SK-N-SH (cell line): Measurements from ENCODE around the gene BSPRY. TPM values are rescaled to one million over a fixed set of nuclear protein-coding genes. Genes with fewer than 3 reads are reported as not detected.
A peak's percentile ranks its signal among the peaks of the same experiment; 100 is the strongest.

Source experiments
- CTCF ChIA-PET: fragments of 300-600, 350-600 bp; formaldehyde crosslinking; extraction: SDS; loops from one replicate; lab custom pipeline; 2021; lab: Yijun Ruan, JAX
- POLR2A ChIA-PET: fragments of 350-600 bp; sonication (Branson Sonifier 250); formaldehyde crosslinking; extraction: SDS; loops from one replicate; lab custom pipeline; 2020; ENCODE audit warnings: antibody characterized with exemption, inconsistent platforms; lab: Yijun Ruan, JAX
- DNase-seq: peaks from one replicate; pipeline ENCODE4 v3.0.0; 2012
- H2AFZ ChIP-seq: fragments of 200-600 bp; sonication (generic); 2 replicates; pipeline ENCODE4 v1.8.1; 2016; ENCODE audit warnings: antibody characterized with exemption, mild to moderate bottlenecking, low read depth
- H3F3A ChIP-seq: fragments of 200-600 bp; sonication (generic); replicated peaks from 2 replicates; pipeline ENCODE3; 2016; ENCODE audit warnings: antibody characterized with exemption, mild to moderate bottlenecking; ENCODE audit not compliant: insufficient read depth
- H3K27ac ChIP-seq, 2 experiments: fragments of 200-500 bp in 1 of 2; fragments of 200-600 bp in 1 of 2; sonication (Bioruptor generic) in 1 of 2; sonication (generic), shearing (Covaris generic) in 1 of 2; 2 replicates each; pipeline versions ENCODE4 v1.5.1 to v1.6.1; 2014 to 2016; ENCODE audit warnings: low read depth in 2 of 2, inconsistent platforms in 1 of 2, low read length in 1 of 2, mild to moderate bottlenecking in 1 of 2, mixed read lengths in 1 of 2
- H3K27me3 ChIP-seq: fragments of 200-600 bp; sonication (generic), shearing (Covaris generic); 2 replicates; pipeline ENCODE4 v1.6.1; 2016; ENCODE audit warnings: mixed run types; ENCODE audit not compliant: insufficient read depth
- H3K36me3 ChIP-seq, 2 experiments: fragments of 200-500 bp in 1 of 2; fragments of 200-600 bp in 1 of 2; sonication (Bioruptor generic) in 1 of 2; sonication (generic) in 1 of 2; replicated peaks in 1 of 2; 2 replicates each; pipeline versions ENCODE3 to v1.5.1; 2014 to 2016; ENCODE audit warnings: low read length in 1 of 2, mild to moderate bottlenecking in 1 of 2; ENCODE audit not compliant: insufficient read depth in 2 of 2, control insufficient read depth in 1 of 2
- H3K4me1 ChIP-seq, 2 experiments: fragments of 200-500 bp in 1 of 2; fragments of 200-600 bp in 1 of 2; sonication (Bioruptor generic) in 1 of 2; sonication (generic), shearing (Covaris generic) in 1 of 2; 2 replicates each; pipeline versions ENCODE4 v1.5.1 to v1.6.1; 2014 to 2016; ENCODE audit warnings: low read depth in 1 of 2, low read length in 1 of 2, mixed run types in 1 of 2; ENCODE audit not compliant: insufficient read depth in 2 of 2, control insufficient read depth in 1 of 2
- H3K4me2 ChIP-seq: fragments of 200-600 bp; sonication (generic), shearing (Covaris generic); 2 replicates; pipeline ENCODE4 v1.6.1; 2017; ENCODE audit warnings: mixed run types
- H3K4me3 ChIP-seq, 2 experiments: fragments of 200-500 bp in 1 of 2; fragments of 200-600 bp in 1 of 2; sonication (Bioruptor generic) in 1 of 2; sonication (generic), shearing (Covaris generic) in 1 of 2; 2 replicates each; pipeline versions ENCODE4 v1.5.1 to v1.8.1; 2014 to 2016; ENCODE audit warnings: low read depth in 2 of 2, inconsistent platforms in 1 of 2, low read length in 1 of 2, mild to moderate bottlenecking in 1 of 2, mixed read lengths in 1 of 2, moderate library complexity in 1 of 2
- H3K79me2 ChIP-seq: fragments of 200-600 bp; sonication (generic); 2 replicates; pipeline ENCODE4 v1.8.1; 2017; ENCODE audit warnings: mild to moderate bottlenecking; ENCODE audit not compliant: insufficient read depth
- H3K9ac ChIP-seq: fragments of 200-600 bp; sonication (generic); 2 replicates; pipeline ENCODE4 v1.6.1; 2017; ENCODE audit warnings: mixed run types
- H3K9me2 ChIP-seq: fragments of 200-600 bp; sonication (generic); 2 replicates; pipeline ENCODE4 v1.6.1; 2017; ENCODE audit warnings: mixed run types
- H3K9me3 ChIP-seq: fragments of 200-600 bp; sonication (generic); 2 replicates; pipeline ENCODE4 v1.6.1; 2017; ENCODE audit warnings: mixed run types, mild to moderate bottlenecking, moderate library complexity
- H4K20me1 ChIP-seq: fragments of 200-600 bp; sonication (generic); 2 replicates; pipeline ENCODE4 v1.6.1; 2017; ENCODE audit warnings: mild to moderate bottlenecking, mixed run types; ENCODE audit not compliant: insufficient read depth
- CHD2 ChIP-seq: fragments of 150-350 bp; IDR thresholded peaks from 2 replicates; pipeline ENCODE4 v1.6.1; 2018; ENCODE audit warnings: low read length; ENCODE audit not compliant: partially characterized antibody
- CTCF ChIP-seq: fragments of 200-600 bp; sonication (generic); IDR thresholded peaks from 2 replicates; pipeline ENCODE4 v1.6.1; 2017; ENCODE audit warnings: antibody characterized with exemption, mild to moderate bottlenecking, moderate library complexity
- EZH2phosphoT487 ChIP-seq: fragments of 200-600 bp; sonication (generic); IDR thresholded peaks from 2 replicates; pipeline ENCODE4 v1.6.1; 2017; ENCODE audit warnings: low read depth, mixed run types, mild to moderate bottlenecking, antibody characterized with exemption, moderate library complexity, borderline replicate concordance
- FOSL2 ChIP-seq: IDR thresholded peaks from 2 replicates; pipeline ENCODE4 v1.4.0; 2012; ENCODE audit warnings: low read depth, mild to moderate bottlenecking, moderate library complexity, borderline replicate concordance
- FOXJ3 ChIP-seq: sonication (generic); formaldehyde crosslinking; IDR thresholded peaks from 2 replicates; pipeline ENCODE4 v1.5.1; 2020; ENCODE audit warnings: mild to moderate bottlenecking, missing genetic modification reagents
- IRF3 ChIP-seq: fragments of 150-350 bp; IDR thresholded peaks from 2 replicates; pipeline ENCODE4 v1.6.1; 2016; ENCODE audit warnings: mild to moderate bottlenecking, low read depth, low read length
- MXI1 ChIP-seq: IDR thresholded peaks from 2 replicates; pipeline ENCODE4 v1.6.1; 2012; ENCODE audit warnings: mild to moderate bottlenecking, low read depth, low read length, improper control_type of control experiment
- NRF1 ChIP-seq: IDR thresholded peaks from 2 replicates; pipeline ENCODE4 v1.6.1; 2012; ENCODE audit warnings: low read depth, mild to moderate bottlenecking, low read length
- PBX3 ChIP-seq: IDR thresholded peaks from 2 replicates; pipeline ENCODE4; 2012
- RCOR1 ChIP-seq: fragments of 150-350 bp; IDR thresholded peaks from 2 replicates; pipeline ENCODE4 v1.6.1; 2017; ENCODE audit warnings: antibody characterized with exemption, low read length
- RFX5 ChIP-seq: IDR thresholded peaks from 2 replicates; pipeline ENCODE4 v1.6.1; 2012; ENCODE audit warnings: mild to moderate bottlenecking, improper control_type of control experiment, low read length
- RXRA ChIP-seq: IDR thresholded peaks from 2 replicates; pipeline ENCODE4 v1.4.0; 2012; ENCODE audit warnings: low read depth, mild to moderate bottlenecking, borderline replicate concordance
- YY1 ChIP-seq: IDR thresholded peaks from 2 replicates; pipeline ENCODE4 v1.4.0; 2012; ENCODE audit warnings: low read depth, mild to moderate bottlenecking
- WGBS: methylation state at CpG from one replicate; pipeline ENCODE4 v1.1.6; 2017; ENCODE audit warnings: low lambda C conversion rate; 5-methylcytosine and 5-hydroxymethylcytosine counted together
- polyA plus RNA-seq, 3 experiments: library from polyadenylated mRNA; depleted of rRNA; stranded (reverse); fragments of >200 nt; gene quantifications; 2 replicates each; pipeline ENCODE4 v1.2.3, GENCODE V29; 2012

The BSPRY gene
- polyA plus RNA-seq, 1 of the 3 experiments (the other 2 are of a cell fraction), result not detected

GRCh38 chr9:113343732-113344231, 5.6 kb upstream of the BSPRY start:
- DNase-seq, result peak; percentile 67
- Histone ChIP-seq H3K4me1 (peaks cover 0 to 23% of the 10 kb centered on the region in 2 experiments; a peak in 3 of 4 replicates), H3K36me3 (no peaks in the 10 kb centered on the region), H3K9me3 (no peaks in the 10 kb centered on the region), H2AFZ (0 out of 2 replicates have a peak overlapping the region, but pooled peaks have one; percentile 41), H3K4me2 (no peak overlapping the region), H3K79me2 (peaks cover 3% of the 10 kb centered on the region; the same call in 1 of the 2 replicates), H3K27ac (peak overlapping the region; percentile 22 to 89; a peak in 3 of 4 replicates), H3K4me3 (no peak overlapping the region), H3K27me3 (peaks cover under 1% of the 10 kb centered on the region; the same call in 1 of the 2 replicates), H3K9me2 (no peaks in the 10 kb centered on the region), H3K9ac (no peak overlapping the region), H4K20me1 (no peaks in the 10 kb centered on the region), H3F3A (peaks cover 7% of the 10 kb centered on the region)
- POLR2A ChIA-PET, result interaction anchor here (0.8 kb wide), 1 partner anchor 68 kb away, joined by 3 read pairs; the partner anchor contains the start of genes CDC26 and PRPF4
- WGBS, result 47% methylated on average over 1 of the region's 1 CpG
- TF ChIP-seq PBX3, result no peak
- no peak for TF ChIP-seq IRF3
- no peak for TF ChIP-seq EZH2phosphoT487
- peak; percentile 49; the same call in 1 of the 2 replicates for TF ChIP-seq MXI1
- CTCF ChIA-PET, result no interaction called here

GRCh38 chr9:113345190-113345589, 4.2 kb upstream of the BSPRY start:
- no peaks in the 10 kb centered on the region for H3K9me2 ChIP-seq
- no peak overlapping the region for H3K9ac ChIP-seq
- 89% methylated on average over 2 of the region's 2 CpGs for WGBS
- H3F3A ChIP-seq, result peaks cover 3% of the 10 kb centered on the region
- H3K79me2 ChIP-seq, result no peaks in the 10 kb centered on the region
- H3K4me3 ChIP-seq, result no peak overlapping the region
- H3K27me3 ChIP-seq, result peaks cover 10% of the 10 kb centered on the region
- H3K4me1 ChIP-seq, result peaks cover 0 to 19% of the 10 kb centered on the region in 2 experiments; a peak in 1 of 4 replicates
- POLR2A ChIA-PET, result no interaction called here
- CTCF ChIA-PET, result interaction anchor here (1.4 kb wide), 1 partner anchor 246 kb away, joined by 3 read pairs; no protein-coding TSS in a partner anchor
- no peak overlapping the region; a peak in 1 of 4 replicates for H3K27ac ChIP-seq
- no peak overlapping the region for H2AFZ ChIP-seq
- H4K20me1 ChIP-seq, result no peaks in the 10 kb centered on the region
- H3K9me3 ChIP-seq, result no peaks in the 10 kb centered on the region
- no peaks in the 10 kb centered on the region for H3K36me3 ChIP-seq
- TF ChIP-seq YY1, result no peak
- no peak for TF ChIP-seq CTCF
- TF ChIP-seq NRF1, result no peak
- no peak for TF ChIP-seq RCOR1
- no peak for TF ChIP-seq PBX3
- no peak for TF ChIP-seq RFX5
- TF ChIP-seq FOSL2, result no peak
- no peak for TF ChIP-seq FOXJ3 (CRISPR knock-in tag)
- TF ChIP-seq RXRA, result no peak
- no peak for TF ChIP-seq EZH2phosphoT487
- no peak for TF ChIP-seq CHD2
- no peak overlapping the region for H3K4me2 ChIP-seq
- no peak for DNase-seq
